Activated CD4-positive, alpha-beta T cell treated with anti-CD3 and anti-CD28 coated beads, Interleukin-2, Interleukin-6, amounts not matched to agents 100 ng/mL and 50 ng/mL, durations not matched to agents 16 hours and 8 hours (primary cell): ENCODE measurements around the gene GAPVD1.

Experiments used
- DNase-seq: peaks from one replicate; pipeline ENCODE4 v3.0.0-alpha.2; 2020

GAPVD1 gene

GRCh38 chr9:125409637-125410521 is 148.3 kb downstream of the GAPVD1 start:
- peak; percentile 55 for DNase-seq

GRCh38 chr9:125410522-125410894 is 148.9 kb downstream of the GAPVD1 start:
- DNase-seq: no peak

GRCh38 chr9:125411171-125411756 is 149.6 kb downstream of the GAPVD1 start:
- DNase-seq: no peak

- DNase-seq: no peak
Measured at GRCh38 chr9:125412166-125412565, 150.5 kb downstream of the GAPVD1 start.

- no peak for DNase-seq
Measured at GRCh38 chr9:125413579-125413978, 152.0 kb downstream of the GAPVD1 start.

GRCh38 chr9:125415583-125416460 is 154.2 kb downstream of the GAPVD1 start:
- DNase-seq: no peak

- no peak for DNase-seq
Measured at GRCh38 chr9:125416517-125416916, 154.9 kb downstream of the GAPVD1 start.
